ENCODE results near the gene KHK.
A peak's percentile ranks its signal among the peaks of the same experiment; 100 is the strongest.

Gene KHK

GRCh38 chr2:27094353-27094984, 7.9 kb downstream of the KHK start:
- no peak overlapping the region for H3K4me3 ChIP-seq (ENCODE audit: low read length)
- no peak for DNase-seq (ENCODE audit: low read depth)
- no peak for TF ChIP-seq CTCF (conservative IDR thresholded peaks at IDR 0.05; ENCODE audit: low read length)

- TF ChIP-seq CTCF (conservative IDR thresholded peaks at IDR 0.05; ENCODE audit: low read length): no peak
- no peak overlapping the region for H3K4me3 ChIP-seq (ENCODE audit: low read length)
- DNase-seq (ENCODE audit: low read depth): no peak
Observed at GRCh38 chr2:27095427-27095744, 8.8 kb downstream of the KHK start.

- TF ChIP-seq CTCF (conservative IDR thresholded peaks at IDR 0.05; ENCODE audit: low read length): no peak
- peak overlapping the region; percentile 22 for H3K4me3 ChIP-seq (ENCODE audit: low read length)
- peak; percentile 57 for DNase-seq (ENCODE audit: low read depth)
Observed at GRCh38 chr2:27095745-27096651, 9.4 kb downstream of the KHK start.

GRCh38 chr2:27096748-27097297, 10.3 kb downstream of the KHK start:
- no peak overlapping the region for H3K4me3 ChIP-seq (ENCODE audit: low read length)
- DNase-seq (ENCODE audit: low read depth): no peak
- TF ChIP-seq CTCF (conservative IDR thresholded peaks at IDR 0.05; ENCODE audit: low read length): no peak

GRCh38 chr2:27097341-27097740, 10.8 kb downstream of the KHK start:
- no peak for DNase-seq (ENCODE audit: low read depth)
- no peak for TF ChIP-seq CTCF (conservative IDR thresholded peaks at IDR 0.05; ENCODE audit: low read length)
- H3K4me3 ChIP-seq (ENCODE audit: low read length): no peak overlapping the region

GRCh38 chr2:27099334-27099955, 12.9 kb downstream of the KHK start:
- no peak for TF ChIP-seq CTCF (conservative IDR thresholded peaks at IDR 0.05; ENCODE audit: low read length)
- no peak for DNase-seq (ENCODE audit: low read depth)
- no peak overlapping the region for H3K4me3 ChIP-seq (ENCODE audit: low read length)
